Stimulated activated naive CD8-positive, alpha-beta T cell treated with anti-CD3 and anti-CD28 coated beads, Interleukin-15, amount 100 ng/mL, for 72 hours (primary cell): ENCODE measurements around the gene SPIB.

Experiments used
- ATAC-seq: fragments of 150-1000 bp; cut with Tn5 transposase; 2 replicates; pipeline ENCODE4 v1.10.0; 2021; ENCODE audit warnings: mild to moderate bottlenecking, moderate library complexity
- DNase-seq, 2 donors: peaks; one replicate each; pipeline ENCODE4 v3.0.0; 2021 to 2022
- H3K27ac Mint-ChIP-seq, 2 donors: one replicate each; pipeline ENCODE4 v1.8.0; 2022; ENCODE audit warnings: mild to moderate bottlenecking in 2 of 2, mixed read lengths in 2 of 2, moderate library complexity in 2 of 2
- H3K27me3 Mint-ChIP-seq: one replicate; pipeline ENCODE4 v1.8.0; 2022; ENCODE audit warnings: mixed read lengths
- H3K4me1 Mint-ChIP-seq: one replicate; pipeline ENCODE4 v1.8.0; 2022; ENCODE audit warnings: mild to moderate bottlenecking, mixed read lengths
- H3K4me3 Mint-ChIP-seq, 2 donors: one replicate each; pipeline ENCODE4 v1.8.0; 2022; ENCODE audit warnings: mild to moderate bottlenecking in 2 of 2, mixed read lengths in 2 of 2, moderate library complexity in 1 of 2
- H3K9me3 Mint-ChIP-seq, 2 donors: one replicate each; pipeline ENCODE4 v1.8.0; 2022; ENCODE audit warnings: mixed read lengths in 2 of 2

SPIB gene

DNA sequence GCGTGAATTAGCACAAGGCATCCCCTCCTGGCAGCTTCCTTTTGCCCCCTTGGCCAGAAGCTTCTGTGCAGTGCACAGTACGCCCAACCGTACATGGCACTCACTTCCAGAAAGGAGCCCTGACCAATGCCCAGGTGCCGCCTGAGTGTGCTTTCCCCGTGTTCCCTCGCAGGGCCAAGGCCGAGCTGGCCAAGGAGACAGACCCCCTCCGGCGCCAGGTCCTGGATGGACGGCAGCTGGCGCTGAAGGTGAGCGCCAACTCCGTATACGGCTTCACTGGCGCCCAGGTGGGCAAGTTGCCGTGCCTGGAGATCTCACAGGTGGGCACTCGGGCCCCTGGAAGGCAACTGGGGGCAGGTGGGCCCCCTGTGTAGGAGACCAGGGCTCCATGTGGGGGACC, 9.4 kb upstream of the SPIB start:
- H3K4me1 Mint-ChIP-seq, result peaks cover 1% of the 10 kb centered on the region
- H3K9me3 Mint-ChIP-seq, result no peaks in the 10 kb centered on the region

DNA sequence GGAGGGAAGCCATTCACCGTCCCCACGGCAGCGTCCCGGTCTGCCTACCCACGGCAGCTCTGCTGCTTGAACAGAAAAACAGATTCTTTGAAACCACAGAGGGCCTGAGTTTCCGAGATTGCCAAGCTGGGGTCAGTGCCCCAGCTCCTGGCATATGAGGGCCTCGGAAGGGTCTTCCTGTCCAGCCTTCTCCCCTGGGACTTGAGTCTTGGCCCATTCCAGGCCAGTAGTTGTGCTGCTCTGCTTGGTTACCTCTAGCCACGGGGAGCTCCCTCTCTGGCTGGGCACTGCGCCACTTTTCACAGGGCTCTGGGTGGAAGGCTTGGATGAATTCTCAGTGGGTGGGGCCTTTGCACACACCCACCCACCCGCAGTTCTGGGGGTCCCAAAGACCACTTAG, 8.6 kb upstream of the SPIB start:
- ATAC-seq (no peak), DNase-seq (no peak)
- peaks cover 9% of the 10 kb centered on the region for H3K4me1 Mint-ChIP-seq
- H3K4me3 Mint-ChIP-seq, result no peak overlapping the region
- no peaks in the 10 kb centered on the region for H3K27me3 Mint-ChIP-seq
- no peak overlapping the region for H3K27ac Mint-ChIP-seq
- H3K9me3 Mint-ChIP-seq, result no peaks in the 10 kb centered on the region

More for the DNA sequence above, 9.4 kb upstream of the SPIB start:
- Mint-ChIP-seq H3K27ac (peak overlapping the region in 1 of 2 donors; percentile 48), H3K27me3 (no peaks in the 10 kb centered on the region), H3K4me3 (no peak overlapping the region)
- no peak for DNase-seq
- no peak for ATAC-seq

DNA sequence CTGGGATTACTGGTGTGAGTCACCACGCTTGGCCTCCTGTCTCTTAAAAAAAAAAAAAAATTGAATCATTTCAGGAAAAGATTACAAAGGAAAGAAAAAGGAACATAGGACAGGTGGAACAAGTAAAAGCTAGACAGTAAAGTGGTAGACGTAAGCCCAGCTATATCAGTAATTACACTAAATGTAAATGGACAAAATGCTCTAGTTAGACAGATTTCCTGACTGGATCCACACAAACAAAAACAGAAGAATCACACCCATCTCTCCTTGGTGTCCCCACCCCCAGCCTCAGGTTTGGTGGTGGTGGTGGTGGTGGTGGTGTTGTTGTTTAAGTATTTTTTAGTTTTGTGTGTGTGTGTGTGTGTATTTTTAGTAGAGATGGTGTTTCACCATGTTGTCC, 6.3 kb upstream of the SPIB start:
- Mint-ChIP-seq H3K4me1 (peaks cover 15% of the 10 kb centered on the region), H3K27ac (no peak overlapping the region), H3K27me3 (no peaks in the 10 kb centered on the region), H3K9me3 (no peaks in the 10 kb centered on the region), H3K4me3 (no peak overlapping the region)
- no peak for ATAC-seq
- DNase-seq, result no peak

DNA sequence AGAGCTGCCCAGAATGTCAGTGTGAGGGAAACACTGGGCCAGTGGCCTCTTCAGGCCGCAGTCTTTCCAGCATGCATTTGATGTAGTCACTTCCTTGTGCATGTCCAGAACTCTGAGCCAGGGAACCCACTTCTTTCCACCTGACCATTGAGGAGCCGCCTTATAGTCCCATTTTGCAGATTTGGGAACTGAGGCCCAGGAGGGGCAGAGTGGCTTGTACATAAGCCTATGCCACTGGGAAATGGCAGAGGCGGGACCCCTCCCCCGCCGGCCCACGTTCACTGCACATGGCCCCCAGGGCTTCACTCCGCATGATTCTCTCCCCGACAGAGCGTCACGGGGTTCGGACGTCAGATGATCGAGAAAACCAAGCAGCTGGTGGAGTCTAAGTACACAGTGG, 5.6 kb upstream of the SPIB start:
- ATAC-seq, result no peak
- H3K4me1 Mint-ChIP-seq, result peaks cover 15% of the 10 kb centered on the region

DNA sequence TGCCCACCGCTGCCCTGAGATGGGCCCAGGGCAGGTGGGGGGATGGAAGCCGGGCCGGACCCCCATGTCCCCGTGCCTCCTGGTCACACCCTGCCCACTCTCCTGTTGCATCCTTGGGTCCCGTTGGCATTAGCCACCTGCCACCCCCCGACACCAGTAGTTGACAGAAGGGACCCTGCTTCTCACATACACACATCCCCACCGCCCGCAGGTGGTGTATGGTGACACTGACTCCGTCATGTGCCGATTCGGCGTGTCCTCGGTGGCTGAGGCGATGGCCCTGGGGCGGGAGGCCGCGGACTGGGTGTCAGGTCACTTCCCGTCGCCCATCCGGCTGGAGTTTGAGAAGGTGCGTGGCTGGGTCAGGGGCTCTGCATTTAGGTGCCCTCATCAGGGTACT, 5.2 kb upstream of the SPIB start:
- no peak for DNase-seq
- Mint-ChIP-seq H3K9me3 (no peaks in the 10 kb centered on the region), H3K4me3 (no peak overlapping the region), H3K27ac (no peak overlapping the region), H3K27me3 (peaks cover 3% of the 10 kb centered on the region), H3K4me1 (peaks cover 20% of the 10 kb centered on the region)
- no peak for ATAC-seq

More for the DNA sequence above, 5.6 kb upstream of the SPIB start:
- Mint-ChIP-seq H3K27ac (no peak overlapping the region), H3K27me3 (no peaks in the 10 kb centered on the region), H3K9me3 (no peaks in the 10 kb centered on the region), H3K4me3 (no peak overlapping the region)
- DNase-seq, result no peak

DNA sequence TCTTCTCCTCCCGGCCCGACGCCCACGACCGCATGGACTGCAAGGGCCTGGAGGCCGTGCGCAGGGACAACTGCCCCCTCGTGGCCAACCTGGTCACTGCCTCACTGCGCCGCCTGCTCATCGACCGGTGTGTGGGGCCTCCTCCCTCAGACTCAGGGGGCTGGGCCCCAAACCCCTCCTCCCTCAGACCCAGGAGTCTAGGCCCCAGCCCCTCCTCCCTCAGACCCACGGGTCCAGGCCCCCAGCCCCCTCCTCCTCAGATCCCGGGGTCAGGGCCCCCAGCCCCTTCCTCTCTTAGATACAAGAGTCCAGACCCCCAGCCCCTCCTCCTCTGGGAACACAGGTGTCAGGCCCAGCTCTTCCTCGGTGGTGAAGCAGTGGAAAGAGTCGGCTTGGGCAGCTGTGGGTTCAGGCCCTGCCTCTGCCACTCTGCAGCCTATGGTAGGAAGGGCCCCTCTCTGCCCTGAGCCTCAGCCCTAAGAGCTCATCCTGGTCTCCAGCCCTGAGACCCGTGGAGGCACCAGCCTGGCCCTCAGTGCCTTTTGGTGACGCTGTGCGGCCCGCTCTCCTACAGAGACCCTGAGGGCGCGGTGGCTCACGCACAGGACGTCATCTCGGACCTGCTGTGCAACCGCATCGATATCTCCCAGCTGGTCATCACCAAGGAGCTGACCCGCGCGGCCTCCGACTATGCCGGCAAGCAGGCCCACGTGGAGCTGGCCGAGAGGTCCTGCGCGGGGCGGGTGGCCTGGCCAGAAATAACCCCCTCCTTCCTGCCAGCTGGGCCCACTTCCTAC, 3.7 kb upstream of the SPIB start:
- H3K4me3 Mint-ChIP-seq, result no peak overlapping the region
- ATAC-seq (peak; percentile 68), DNase-seq (peak; percentile 69 to 71)
- H3K4me1 Mint-ChIP-seq, result peaks cover 35% of the 10 kb centered on the region
- peaks cover 0 to 3% of the 10 kb centered on the region in 2 donors for H3K9me3 Mint-ChIP-seq
- H3K27ac Mint-ChIP-seq, result no peak overlapping the region
- H3K27me3 Mint-ChIP-seq, result peaks cover 18% of the 10 kb centered on the region

DNA sequence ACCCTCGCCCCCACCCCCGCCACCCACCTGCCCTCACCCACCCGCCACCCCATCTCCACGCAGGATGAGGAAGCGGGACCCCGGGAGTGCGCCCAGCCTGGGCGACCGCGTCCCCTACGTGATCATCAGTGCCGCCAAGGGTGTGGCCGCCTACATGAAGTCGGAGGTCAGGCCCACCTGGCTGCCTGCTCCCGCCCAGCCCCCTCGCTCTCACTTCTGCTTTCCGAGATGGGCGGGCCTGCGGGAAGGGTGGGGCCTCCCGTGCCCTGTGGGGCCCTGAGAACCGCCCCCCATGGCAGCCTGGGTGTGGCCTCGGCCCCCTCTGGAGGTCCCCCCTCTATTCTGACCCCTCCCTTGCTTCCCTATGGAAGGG, 3.1 kb upstream of the SPIB start:
- peaks cover 40% of the 10 kb centered on the region for H3K4me1 Mint-ChIP-seq
- peaks cover 24% of the 10 kb centered on the region for H3K27me3 Mint-ChIP-seq
- H3K27ac Mint-ChIP-seq, result no peak overlapping the region
- H3K9me3 Mint-ChIP-seq, result peaks cover 0 to 7% of the 10 kb centered on the region in 2 donors
- DNase-seq (no peak), ATAC-seq (no peak)
- H3K4me3 Mint-ChIP-seq, result no peak overlapping the region

DNA sequence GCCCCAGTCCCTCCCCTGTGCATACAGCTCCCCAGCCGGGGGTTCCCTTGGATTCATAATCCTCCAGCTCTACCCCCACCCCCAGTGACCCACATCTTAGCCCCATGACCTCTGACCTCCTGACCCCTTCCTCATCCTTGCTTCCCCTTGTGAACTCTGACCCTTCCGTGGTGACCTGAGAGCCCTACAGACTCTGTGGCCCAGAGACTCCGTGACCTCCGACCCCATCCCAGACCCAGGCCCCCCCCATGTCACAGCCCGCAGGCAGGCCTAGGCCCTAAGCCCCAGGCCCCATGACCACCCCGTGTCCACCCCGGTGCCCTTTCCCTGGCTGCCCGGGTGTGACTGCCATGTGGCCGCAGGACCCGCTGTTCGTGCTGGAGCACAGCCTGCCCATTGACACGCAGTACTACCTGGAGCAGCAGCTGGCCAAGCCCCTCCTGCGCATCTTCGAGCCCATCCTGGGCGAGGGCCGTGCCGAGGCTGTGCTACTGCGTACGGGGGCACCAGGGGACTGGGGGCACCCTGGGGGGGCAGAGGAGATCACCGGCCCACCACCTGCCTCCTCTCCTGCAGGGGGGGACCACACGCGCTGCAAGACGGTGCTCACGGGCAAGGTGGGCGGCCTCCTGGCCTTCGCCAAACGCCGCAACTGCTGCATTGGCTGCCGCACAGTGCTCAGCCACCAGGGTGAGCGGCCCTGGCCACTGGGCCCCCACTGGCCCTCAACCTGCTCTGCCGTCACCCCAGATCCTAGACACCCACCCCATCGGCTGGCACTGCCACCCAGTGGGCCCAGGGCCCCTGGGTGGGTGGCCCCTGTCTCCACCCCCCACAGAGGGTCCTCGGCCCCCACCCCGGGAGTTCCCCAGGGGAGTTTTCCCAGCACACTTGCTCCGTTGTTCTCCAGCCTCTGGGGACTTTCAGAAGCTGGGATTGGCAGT, 2.4 kb upstream of the SPIB start:
- DNase-seq (no peak), ATAC-seq (peak; percentile 13)
- Mint-ChIP-seq H3K27me3 (peaks cover 31% of the 10 kb centered on the region), H3K27ac (no peak overlapping the region), H3K4me3 (no peak overlapping the region), H3K9me3 (peaks cover 0 to 10% of the 10 kb centered on the region in 2 donors), H3K4me1 (peaks cover 40% of the 10 kb centered on the region)

DNA sequence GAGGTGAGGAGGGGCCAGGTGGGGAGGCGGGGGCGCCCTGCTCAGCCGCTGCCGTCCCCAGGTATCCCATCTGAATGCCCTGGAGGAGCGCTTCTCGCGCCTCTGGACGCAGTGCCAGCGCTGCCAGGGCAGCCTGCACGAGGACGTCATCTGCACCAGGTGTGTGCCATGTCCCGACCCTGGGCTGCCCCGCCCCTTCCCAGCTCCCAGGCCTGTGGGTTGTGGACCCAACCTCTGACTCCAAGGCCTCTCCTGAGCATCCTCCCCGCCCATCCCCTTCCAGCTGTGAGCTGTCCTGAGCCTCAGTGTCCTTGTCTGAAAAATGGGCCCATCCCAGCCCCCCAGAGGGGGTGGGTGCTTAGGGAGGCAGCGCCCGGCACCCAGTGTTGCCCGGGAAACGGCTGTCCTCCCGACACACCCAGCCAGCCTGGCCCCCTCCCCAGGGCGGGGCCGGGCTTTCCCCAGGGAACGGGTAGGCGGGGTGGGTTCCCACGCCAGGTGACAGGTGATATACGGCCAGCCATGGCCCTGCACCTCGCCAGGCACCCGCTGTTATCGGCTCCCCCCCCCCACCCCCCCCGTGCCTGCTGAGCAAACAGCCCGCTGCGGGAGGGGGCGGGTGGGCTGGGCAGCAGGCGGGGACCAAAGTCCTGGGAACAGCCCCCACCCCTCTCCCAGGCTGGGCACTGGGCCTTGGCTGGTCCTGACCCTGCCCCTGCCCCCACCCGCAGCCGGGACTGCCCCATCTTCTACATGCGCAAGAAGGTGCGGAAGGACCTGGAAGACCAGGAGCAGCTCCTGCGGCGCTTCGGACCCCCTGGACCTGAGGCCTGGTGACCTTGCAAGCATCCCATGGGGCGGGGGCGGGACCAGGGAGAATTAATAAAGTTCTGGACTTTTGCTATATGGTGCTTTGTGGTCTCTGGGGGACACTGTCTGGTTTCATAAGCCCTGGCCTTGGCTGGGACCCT, 1.3 kb upstream of the SPIB start:
- Mint-ChIP-seq H3K4me1 (peaks cover 40% of the 10 kb centered on the region), H3K9me3 (peaks cover 0 to 10% of the 10 kb centered on the region in 2 donors), H3K4me3 (no peak overlapping the region), H3K27me3 (peaks cover 33% of the 10 kb centered on the region), H3K27ac (no peak overlapping the region)
- DNase-seq (no peak), ATAC-seq (no peak)

DNA sequence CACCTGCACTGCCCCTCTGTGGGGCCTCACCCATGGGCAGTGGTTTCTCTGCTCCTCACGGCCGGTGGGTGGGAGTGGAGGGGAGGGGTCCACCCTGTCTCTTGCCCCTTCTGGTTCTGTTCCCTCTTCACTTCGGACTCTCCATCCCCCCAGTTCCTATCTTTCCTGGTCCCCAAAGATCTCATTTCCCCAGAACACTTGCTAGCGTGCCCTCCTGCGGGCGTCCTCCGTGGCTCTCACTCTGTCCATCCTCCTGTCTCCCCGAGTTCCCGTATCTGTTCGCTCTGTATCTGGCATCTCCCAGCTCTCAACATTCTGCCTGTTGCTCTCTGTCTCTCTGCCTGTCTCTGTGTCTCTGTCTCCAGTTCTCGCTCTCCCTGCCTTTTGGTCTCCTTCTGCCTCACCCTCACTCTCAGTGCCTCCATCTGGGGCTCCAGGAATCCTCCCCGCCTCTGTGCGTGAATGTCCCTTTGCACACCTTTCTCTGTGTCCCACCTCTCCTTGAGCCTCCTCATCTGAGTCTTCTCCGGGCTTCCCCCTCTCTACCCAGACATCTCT, 363 bp downstream of the SPIB start:
- Mint-ChIP-seq H3K4me1 (peaks cover 40% of the 10 kb centered on the region), H3K27me3 (peaks cover 33% of the 10 kb centered on the region), H3K27ac (peak overlapping the region in 1 of 2 donors; percentile 0), H3K4me3 (peak overlapping the region; percentile 31 to 56), H3K9me3 (peaks cover 0 to 10% of the 10 kb centered on the region in 2 donors)
- no peak for DNase-seq
- ATAC-seq, result no peak

DNA sequence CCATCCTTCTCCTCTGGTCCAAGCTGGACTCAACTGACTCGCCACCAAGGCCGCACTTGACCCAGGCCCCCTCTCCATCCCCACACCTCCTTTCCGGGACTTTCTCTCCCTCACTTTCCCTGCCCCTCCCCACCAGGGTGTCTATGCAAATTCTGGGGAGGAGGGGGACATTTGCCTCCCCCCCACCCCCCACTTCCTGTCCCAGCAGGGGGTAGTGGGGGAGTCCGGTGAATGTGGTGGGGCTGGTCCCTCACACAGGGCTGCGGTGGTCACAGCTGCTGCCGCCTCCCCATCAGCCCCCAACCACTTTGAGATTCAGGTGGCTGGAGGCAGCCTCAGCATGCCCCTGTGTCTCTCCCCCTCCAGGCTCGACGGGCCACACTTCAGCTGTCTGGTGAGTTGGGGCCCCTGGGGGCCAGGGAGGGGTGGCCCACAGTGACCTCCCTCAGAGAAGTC, 870 bp downstream of the SPIB start:
- Mint-ChIP-seq H3K9me3 (peaks cover 0 to 10% of the 10 kb centered on the region in 2 donors), H3K27me3 (peaks cover 33% of the 10 kb centered on the region), H3K4me1 (peaks cover 37% of the 10 kb centered on the region), H3K27ac (peak overlapping the region in 1 of 2 donors; percentile 0), H3K4me3 (peak overlapping the region; percentile 56 to 62)
- ATAC-seq (peak; percentile 13), DNase-seq (no peak)

DNA sequence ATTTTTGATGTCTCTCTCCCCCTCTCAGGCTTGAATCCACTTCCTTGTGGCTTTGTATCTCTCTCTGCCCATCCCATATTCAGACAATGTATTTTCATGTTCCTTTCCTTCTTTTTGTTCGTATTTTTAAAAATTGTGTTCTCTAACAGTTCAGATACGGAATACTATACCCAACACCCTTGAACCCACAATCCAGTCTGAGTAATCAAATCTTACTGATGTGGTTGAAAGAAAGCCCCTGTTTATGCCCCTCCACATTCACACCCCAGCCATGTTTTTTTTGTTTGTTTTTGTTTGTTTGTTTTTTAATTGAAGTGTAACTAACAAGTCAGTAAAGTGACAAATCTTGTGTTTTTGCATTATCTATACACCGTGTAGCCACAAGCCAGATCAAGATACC, 1.4 kb downstream of the SPIB start:
- Mint-ChIP-seq H3K4me1 (peaks cover 31% of the 10 kb centered on the region), H3K9me3 (peaks cover 0 to 10% of the 10 kb centered on the region in 2 donors)
- peak; percentile 29 for ATAC-seq

DNA sequence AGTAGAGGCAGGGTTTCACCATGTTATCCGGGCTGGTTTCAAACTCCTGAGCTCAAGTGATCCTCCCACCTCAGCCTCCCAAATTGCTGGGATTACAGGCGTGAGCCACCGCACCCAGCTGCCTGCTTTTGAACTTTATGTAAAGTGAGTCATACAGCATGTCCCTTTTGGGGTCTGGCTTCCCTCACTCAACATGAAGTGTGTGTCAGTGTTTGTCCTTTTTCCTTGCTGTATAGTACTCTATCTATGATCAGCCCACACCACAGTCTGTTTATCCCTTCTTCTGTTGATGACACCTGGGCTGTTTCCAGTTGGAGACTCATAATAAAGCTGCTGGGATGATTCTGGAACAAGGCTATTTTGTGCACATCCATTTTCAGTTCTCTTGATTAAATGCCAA, 2.1 kb downstream of the SPIB start:
- Mint-ChIP-seq H3K4me1 (peaks cover 30% of the 10 kb centered on the region), H3K4me3 (no peak overlapping the region), H3K27ac (no peak overlapping the region), H3K9me3 (peaks cover 0 to 10% of the 10 kb centered on the region in 2 donors), H3K27me3 (peaks cover 33% of the 10 kb centered on the region)
- no peak for ATAC-seq
- DNase-seq, result no peak

More for the DNA sequence above, 1.4 kb downstream of the SPIB start:
- Mint-ChIP-seq H3K27ac (no peak overlapping the region), H3K4me3 (peak overlapping the region; percentile 39 to 62), H3K27me3 (peaks cover 33% of the 10 kb centered on the region)
- DNase-seq, result no peak

DNA sequence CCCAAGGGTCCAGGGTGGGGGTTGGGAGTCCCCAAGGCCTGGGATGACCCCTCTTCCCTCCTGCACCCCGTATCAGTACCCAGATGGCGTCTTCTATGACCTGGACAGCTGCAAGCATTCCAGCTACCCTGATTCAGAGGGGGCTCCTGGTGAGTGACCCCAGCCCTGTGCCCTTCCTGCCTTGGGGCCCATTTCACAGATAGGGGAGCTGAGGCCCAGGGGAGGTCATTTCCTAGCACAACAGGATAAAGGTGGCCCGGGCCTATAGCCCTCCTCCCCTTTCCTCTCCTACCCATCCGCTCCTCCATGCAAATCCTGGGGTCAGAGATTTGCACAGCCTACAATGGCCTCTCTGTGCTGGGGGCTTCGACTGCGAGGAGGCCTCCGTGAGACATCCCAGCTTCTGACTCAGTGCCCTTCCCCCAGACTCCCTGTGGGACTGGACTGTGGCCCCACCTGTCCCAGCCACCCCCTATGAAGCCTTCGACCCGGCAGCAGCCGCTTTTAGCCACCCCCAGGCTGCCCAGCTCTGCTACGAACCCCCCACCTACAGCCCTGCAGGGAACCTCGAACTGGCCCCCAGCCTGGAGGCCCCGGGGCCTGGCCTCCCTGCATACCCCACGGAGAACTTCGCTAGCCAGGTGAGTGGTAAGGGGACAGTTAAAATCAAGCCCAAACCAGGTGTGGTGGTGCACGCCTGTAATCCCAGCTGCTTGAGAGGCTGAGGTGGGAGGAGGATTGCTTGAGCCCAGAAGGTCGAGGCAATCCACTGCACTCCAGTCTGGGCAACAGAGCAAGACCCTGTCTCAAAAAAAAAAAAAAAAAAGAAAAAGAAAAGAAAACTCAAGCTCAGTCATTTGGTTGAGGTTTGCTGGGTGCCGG, 3.9 kb downstream of the SPIB start:
- Mint-ChIP-seq H3K4me1 (peaks cover 28% of the 10 kb centered on the region), H3K9me3 (peaks cover 0 to 10% of the 10 kb centered on the region in 2 donors), H3K27me3 (peaks cover 33% of the 10 kb centered on the region), H3K4me3 (no peak overlapping the region), H3K27ac (no peak overlapping the region)
- DNase-seq (no peak), ATAC-seq (no peak)
